ENCODE measurements around the gene SCRG1. TPM values are rescaled to one million over a fixed set of nuclear protein-coding genes. Genes with fewer than 3 reads are reported as not detected.

SCRG1 gene
- total RNA-seq, 1 donor from 2014 or later = 4.3 TPM

DNA sequence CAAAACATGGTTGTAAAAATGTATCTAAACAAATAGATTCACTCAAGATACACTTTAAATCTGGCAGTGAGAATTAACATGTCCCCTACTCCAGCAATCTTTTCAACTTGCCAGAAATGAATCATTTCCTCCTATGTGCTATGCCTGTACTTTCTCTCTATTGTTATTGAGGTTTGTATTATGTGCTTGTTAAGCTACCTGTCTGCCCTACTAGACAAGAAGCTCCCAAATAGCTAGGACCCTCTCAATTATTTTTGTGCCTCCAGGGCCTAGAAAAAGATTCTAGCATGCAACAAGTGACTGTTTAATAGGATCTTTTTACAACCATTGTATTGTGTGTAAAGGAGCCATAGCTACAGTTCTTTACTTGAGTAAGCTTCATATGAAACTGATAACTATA, 31.6 kb downstream of the SCRG1 start:
- H3K9me3 Mint-ChIP-seq (ENCODE audit: unreplicated experiment) = no peaks in the 10 kb centered on the region
- Histone ChIP-seq H3K27me3 (ENCODE audit: insufficient read depth, low read length) (no peaks in the 10 kb centered on the region), H3K79me2 (ENCODE audit: insufficient read depth, low read length) (peaks cover 10% of the 10 kb centered on the region), H3K4me3 (ENCODE audit: insufficient read depth, low read depth, low read length) (no peak overlapping the region), H3K9me3 (ENCODE audit: insufficient read depth, low read depth, low read length) (no peaks in the 10 kb centered on the region), H3K4me2 (ENCODE audit: low read length) (peak overlapping the region; percentile 25), H4K20me1 (ENCODE audit: insufficient read depth, low read length) (no peaks in the 10 kb centered on the region), H3K9ac (ENCODE audit: low read length) (no peak overlapping the region), H3K4me1 (ENCODE audit: insufficient read depth, low read length) (peaks cover 4% of the 10 kb centered on the region), H2AFZ (ENCODE audit: low read depth, low read length) (no peak overlapping the region), H3K36me3 (ENCODE audit: insufficient read depth, low read length) (no peaks in the 10 kb centered on the region), H3K27ac (ENCODE audit: low read depth, low read length) (no peak overlapping the region)
- H3K27me3 Mint-ChIP-seq (ENCODE audit: low read depth, unreplicated experiment) = no peaks in the 10 kb centered on the region
- no peak overlapping the region for H3K4me3 Mint-ChIP-seq (ENCODE audit: unreplicated experiment)
- TF ChIP-seq EZH2 (IDR thresholded peaks at IDR 0.05; ENCODE audit: insufficient read depth, low read length) = no peak
- TF ChIP-seq, protein P1, sequence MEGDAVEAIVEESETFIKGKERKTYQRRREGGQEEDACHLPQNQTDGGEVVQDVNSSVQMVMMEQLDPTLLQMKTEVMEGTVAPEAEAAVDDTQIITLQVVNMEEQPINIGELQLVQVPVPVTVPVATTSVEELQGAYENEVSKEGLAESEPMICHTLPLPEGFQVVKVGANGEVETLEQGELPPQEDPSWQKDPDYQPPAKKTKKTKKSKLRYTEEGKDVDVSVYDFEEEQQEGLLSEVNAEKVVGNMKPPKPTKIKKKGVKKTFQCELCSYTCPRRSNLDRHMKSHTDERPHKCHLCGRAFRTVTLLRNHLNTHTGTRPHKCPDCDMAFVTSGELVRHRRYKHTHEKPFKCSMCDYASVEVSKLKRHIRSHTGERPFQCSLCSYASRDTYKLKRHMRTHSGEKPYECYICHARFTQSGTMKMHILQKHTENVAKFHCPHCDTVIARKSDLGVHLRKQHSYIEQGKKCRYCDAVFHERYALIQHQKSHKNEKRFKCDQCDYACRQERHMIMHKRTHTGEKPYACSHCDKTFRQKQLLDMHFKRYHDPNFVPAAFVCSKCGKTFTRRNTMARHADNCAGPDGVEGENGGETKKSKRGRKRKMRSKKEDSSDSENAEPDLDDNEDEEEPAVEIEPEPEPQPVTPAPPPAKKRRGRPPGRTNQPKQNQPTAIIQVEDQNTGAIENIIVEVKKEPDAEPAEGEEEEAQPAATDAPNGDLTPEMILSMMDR (IDR thresholded peaks at IDR 0.05; ENCODE audit: insufficient read depth, low read depth, low read length) = no peak
- H3K36me3 Mint-ChIP-seq (ENCODE audit: low read depth, unreplicated experiment) = no peaks in the 10 kb centered on the region
- DNase-seq (ENCODE audit: low read depth) (no peak), FAIRE-seq (peak; percentile 49)
- H3K27ac Mint-ChIP-seq (ENCODE audit: unreplicated experiment) = no peak overlapping the region
- H3K4me1 Mint-ChIP-seq (ENCODE audit: low read depth, unreplicated experiment) = peaks cover 3% of the 10 kb centered on the region

DNA sequence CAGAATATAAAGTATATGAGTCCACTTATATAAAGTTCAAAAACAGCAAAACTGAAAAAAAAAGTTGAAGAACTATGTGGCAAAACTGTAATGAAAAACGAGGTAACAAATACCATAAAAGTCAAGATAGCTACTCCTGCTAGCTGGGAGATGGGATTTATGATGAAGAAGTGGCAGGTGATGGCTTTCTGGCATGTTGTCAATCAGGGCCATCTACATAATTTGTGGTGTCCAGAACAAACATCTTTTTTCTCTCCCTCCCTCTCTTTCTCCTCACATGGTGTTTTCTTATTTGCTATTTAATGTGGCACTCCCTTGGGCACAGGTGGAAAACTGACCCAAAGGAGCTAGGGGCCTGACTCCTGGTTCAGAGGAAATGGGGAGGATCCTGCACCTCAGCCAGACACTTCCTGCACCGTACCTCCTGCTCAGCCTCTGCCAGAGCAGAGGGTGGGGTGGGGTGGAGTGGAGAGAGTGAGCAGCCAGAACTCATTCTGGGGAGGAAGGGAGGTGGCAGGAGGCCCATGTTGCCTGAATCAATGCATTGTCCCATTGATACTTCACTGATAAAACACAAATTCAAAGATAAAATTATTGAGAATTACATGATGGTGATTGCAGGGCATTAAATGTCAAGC, 33.4 kb downstream of the SCRG1 start:
- DNase-seq (ENCODE audit: low read depth) = no peak
- Mint-ChIP-seq H3K9me3 (ENCODE audit: unreplicated experiment) (no peaks in the 10 kb centered on the region), H3K4me3 (ENCODE audit: unreplicated experiment) (no peak overlapping the region), H3K4me1 (ENCODE audit: low read depth, unreplicated experiment) (peaks cover 3% of the 10 kb centered on the region), H3K27ac (ENCODE audit: unreplicated experiment) (no peak overlapping the region), H3K36me3 (ENCODE audit: low read depth, unreplicated experiment) (no peaks in the 10 kb centered on the region), H3K27me3 (ENCODE audit: low read depth, unreplicated experiment) (no peaks in the 10 kb centered on the region)
- H3K79me2 ChIP-seq (ENCODE audit: insufficient read depth, low read length) = no peaks in the 10 kb centered on the region
- no peak for FAIRE-seq
- H3K4me1 ChIP-seq (ENCODE audit: insufficient read depth, low read length) = peaks cover 4% of the 10 kb centered on the region
- no peak overlapping the region for H3K4me3 ChIP-seq (ENCODE audit: insufficient read depth, low read depth, low read length)
- no peak overlapping the region for H3K9ac ChIP-seq (ENCODE audit: low read length)
- no peak overlapping the region for H3K27ac ChIP-seq (ENCODE audit: low read depth, low read length)
- no peaks in the 10 kb centered on the region for H3K36me3 ChIP-seq (ENCODE audit: insufficient read depth, low read length)
- no peaks in the 10 kb centered on the region for H3K27me3 ChIP-seq (ENCODE audit: insufficient read depth, low read length)
- H2AFZ ChIP-seq (ENCODE audit: low read depth, low read length) = no peak overlapping the region
- TF ChIP-seq, protein P1 (IDR thresholded peaks at IDR 0.05; ENCODE audit: insufficient read depth, low read depth, low read length) = no peak
- no peak for TF ChIP-seq EZH2 (IDR thresholded peaks at IDR 0.05; ENCODE audit: insufficient read depth, low read length)
- H3K4me2 ChIP-seq (ENCODE audit: low read length) = no peak overlapping the region
- H3K9me3 ChIP-seq (ENCODE audit: insufficient read depth, low read depth, low read length) = no peaks in the 10 kb centered on the region
- no peaks in the 10 kb centered on the region for H4K20me1 ChIP-seq (ENCODE audit: insufficient read depth, low read length)

DNA sequence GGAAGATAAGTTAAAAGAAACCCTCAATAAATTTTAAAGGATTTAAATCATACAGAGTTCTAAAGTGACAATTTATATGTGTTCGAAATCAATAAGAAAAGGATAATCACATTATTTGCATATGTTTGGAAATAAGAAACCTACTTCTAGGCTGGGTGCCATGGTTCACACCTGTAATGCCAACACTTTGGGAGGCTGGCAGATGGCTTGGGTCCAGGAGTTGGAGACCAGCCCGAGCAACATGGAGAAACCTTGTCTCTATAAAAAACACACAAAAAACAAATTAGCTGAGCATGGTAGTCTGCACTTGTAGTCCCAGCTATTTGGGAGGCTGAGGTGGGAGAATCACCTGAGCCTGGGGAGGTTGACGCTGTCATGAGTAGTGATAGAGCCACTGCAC, 36.2 kb downstream of the SCRG1 start:
- H3K27me3 ChIP-seq (ENCODE audit: insufficient read depth, low read length) = no peaks in the 10 kb centered on the region
- Mint-ChIP-seq H3K4me3 (ENCODE audit: unreplicated experiment) (no peak overlapping the region), H3K4me1 (ENCODE audit: low read depth, unreplicated experiment) (peaks cover 3% of the 10 kb centered on the region), H3K27me3 (ENCODE audit: low read depth, unreplicated experiment) (no peaks in the 10 kb centered on the region), H3K36me3 (ENCODE audit: low read depth, unreplicated experiment) (no peaks in the 10 kb centered on the region), H3K27ac (ENCODE audit: unreplicated experiment) (no peak overlapping the region), H3K9me3 (ENCODE audit: unreplicated experiment) (no peaks in the 10 kb centered on the region)
- DNase-seq (ENCODE audit: low read depth) (no peak), FAIRE-seq (no peak)
- peaks cover 4% of the 10 kb centered on the region for H3K4me1 ChIP-seq (ENCODE audit: insufficient read depth, low read length)
- H3K9me3 ChIP-seq (ENCODE audit: insufficient read depth, low read depth, low read length) = no peaks in the 10 kb centered on the region
- H4K20me1 ChIP-seq (ENCODE audit: insufficient read depth, low read length) = no peaks in the 10 kb centered on the region
- no peaks in the 10 kb centered on the region for H3K79me2 ChIP-seq (ENCODE audit: insufficient read depth, low read length)
- H3K4me3 ChIP-seq (ENCODE audit: insufficient read depth, low read depth, low read length) = no peak overlapping the region
- H3K27ac ChIP-seq (ENCODE audit: low read depth, low read length) = no peak overlapping the region
- H3K36me3 ChIP-seq (ENCODE audit: insufficient read depth, low read length) = no peaks in the 10 kb centered on the region
- H3K9ac ChIP-seq (ENCODE audit: low read length) = no peak overlapping the region
- TF ChIP-seq EZH2 (IDR thresholded peaks at IDR 0.05; ENCODE audit: insufficient read depth, low read length) = no peak
- TF ChIP-seq, protein P1 (IDR thresholded peaks at IDR 0.05; ENCODE audit: insufficient read depth, low read depth, low read length) = no peak
- H2AFZ ChIP-seq (ENCODE audit: low read depth, low read length) = no peak overlapping the region
- no peak overlapping the region for H3K4me2 ChIP-seq (ENCODE audit: low read length)

Measured in astrocyte (in vitro differentiated cells and primary cell).